Esophagus mucosa (tissue), 1 donor: ENCODE data around the gene VGLL4. TPM values are rescaled to one million over a fixed set of nuclear protein-coding genes. Genes with fewer than 3 reads are reported as not detected.
A peak's percentile ranks its signal among the peaks of the same experiment; 100 is the strongest.
"Not testable (repeated sequence)": the region's sequence is repeated elsewhere in the genome, so short reads cannot be mapped to it uniquely, and the experiment has no call there.

ENCODE experiments used
- ATAC-seq: fragments of 200-7000 bp; cut with Tn5 transposase; one replicate; pipeline ENCODE4 v1.9.1; 2020
- total RNA-seq: library from RNA; stranded (reverse); gene quantifications from one replicate; pipeline ENCODE4 v1.2.4, GENCODE V29; 2023
- donor health status: DM: yes; HTN: yes; CAD: no.

The VGLL4 gene
- total RNA-seq, 1 donor from 2014 or later: 36.3 TPM

GRCh38 chr3:11583638-11584046 is 60.1 kb downstream of the VGLL4 start:
- peak; percentile 59 for ATAC-seq

- ATAC-seq: no peak
Observed at GRCh38 chr3:11583235-11583634, 60.5 kb downstream of the VGLL4 start.

GRCh38 chr3:11582191-11582968 is 61.3 kb downstream of the VGLL4 start:
- ATAC-seq: peak; percentile 80

GRCh38 chr3:11581237-11582190 is 62.2 kb downstream of the VGLL4 start:
- peak; percentile 59 for ATAC-seq

- ATAC-seq: no peak
Observed at GRCh38 chr3:11580645-11581044, 63.1 kb downstream of the VGLL4 start.

- no peak for ATAC-seq
Observed at GRCh38 chr3:11578169-11578568, 65.5 kb downstream of the VGLL4 start.

- ATAC-seq: no peak
Observed at GRCh38 chr3:11576453-11576852, 67.3 kb downstream of the VGLL4 start.

- ATAC-seq: no peak
Observed at GRCh38 chr3:11575677-11576076, 68.0 kb downstream of the VGLL4 start.

- ATAC-seq: no peak
Observed at GRCh38 chr3:11574981-11575669, 68.6 kb downstream of the VGLL4 start.

GRCh38 chr3:11572660-11573059 is 71.1 kb downstream of the VGLL4 start:
- not testable (repeated sequence) for ATAC-seq

- ATAC-seq: no peak
Observed at GRCh38 chr3:11570789-11571495, 72.8 kb downstream of the VGLL4 start.

GRCh38 chr3:11570251-11570650 is 73.5 kb downstream of the VGLL4 start:
- ATAC-seq: no peak

- no peak for ATAC-seq
Observed at GRCh38 chr3:11569156-11569741, 74.5 kb downstream of the VGLL4 start.

- peak; percentile 67 for ATAC-seq
Observed at GRCh38 chr3:11568503-11569155, 75.1 kb downstream of the VGLL4 start.

GRCh38 chr3:11567516-11568467 is 75.9 kb downstream of the VGLL4 start:
- peak; percentile 80 for ATAC-seq

GRCh38 chr3:11566916-11567315 is 76.8 kb downstream of the VGLL4 start:
- ATAC-seq: no peak

- ATAC-seq: no peak
Observed at GRCh38 chr3:11566478-11566877, 77.2 kb downstream of the VGLL4 start.

- ATAC-seq: no peak
Observed at GRCh38 chr3:11565932-11566331, 77.8 kb downstream of the VGLL4 start.

GRCh38 chr3:11565492-11565891 is 78.2 kb downstream of the VGLL4 start:
- no peak for ATAC-seq

- no peak for ATAC-seq
Observed at GRCh38 chr3:11565072-11565471, 78.6 kb downstream of the VGLL4 start.
